HG02798 (cell line): ENCODE data around the gene SMARCAL1.
"Not testable (repeated sequence)": the region's sequence is repeated elsewhere in the genome, so short reads cannot be mapped to it uniquely, and the experiment has no call there.

Experiments
- ATAC-seq: cut with Tn5 transposase; IDR thresholded peaks from one replicate; pipeline ENCODE4 v1.9.1; 2021; ENCODE audit warnings: mild to moderate bottlenecking; ENCODE audit not compliant: unreplicated experiment, poor library complexity

SMARCAL1 gene

DNA sequence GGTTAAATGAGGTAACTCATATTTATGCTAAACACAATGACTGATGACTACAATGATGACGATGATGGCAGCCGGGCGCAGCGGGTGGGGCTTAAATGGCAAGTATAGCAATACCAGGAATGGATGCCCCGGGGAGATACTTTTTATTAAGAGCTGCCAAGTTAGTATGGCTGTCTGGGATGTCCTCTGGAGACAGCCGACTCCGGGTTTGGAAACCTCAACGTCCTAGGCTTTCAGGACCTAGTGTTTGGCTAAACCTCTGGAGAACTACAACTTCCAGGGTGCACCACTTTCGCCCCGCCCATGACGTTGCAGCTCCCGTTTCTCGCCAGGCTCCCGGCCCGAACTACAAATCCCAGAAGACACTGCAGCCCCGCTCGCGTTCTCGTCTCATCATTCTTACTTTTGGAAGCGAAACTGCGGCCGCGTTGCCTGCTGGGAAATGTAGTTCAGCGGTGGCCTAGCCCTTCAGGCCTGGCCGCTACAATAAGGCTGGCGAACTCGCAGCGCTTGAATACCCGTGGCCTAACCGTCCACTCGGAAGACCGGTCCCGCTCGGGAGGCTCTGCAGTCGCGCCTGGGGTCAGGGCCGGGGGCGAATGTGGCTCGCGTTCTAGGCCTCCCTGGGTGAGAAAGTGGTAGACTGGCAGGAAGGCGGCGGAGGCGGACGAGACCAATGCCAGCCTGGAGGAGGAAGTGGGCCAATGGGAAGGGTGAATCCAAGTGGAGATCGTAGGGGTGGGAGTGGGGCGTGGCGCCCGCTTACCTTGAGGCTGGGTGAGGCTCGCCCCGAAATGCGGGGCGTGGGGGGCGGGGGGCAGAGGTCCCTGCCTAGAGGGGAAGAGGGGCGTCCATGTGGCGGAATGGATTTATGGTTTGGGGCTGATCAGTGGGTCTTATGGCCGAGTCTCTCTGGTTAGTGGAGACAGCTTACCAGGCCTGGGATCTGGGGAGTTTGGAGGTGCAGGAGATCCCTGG, at the start of gene SMARCAL1:
Gene SMARCAL1 (plus strand): TSS at position 463 of the 978 bp plus-strand sequence. CDS start 2,221 bp downstream, outside the sequence.
- peak; percentile 95 for ATAC-seq

DNA sequence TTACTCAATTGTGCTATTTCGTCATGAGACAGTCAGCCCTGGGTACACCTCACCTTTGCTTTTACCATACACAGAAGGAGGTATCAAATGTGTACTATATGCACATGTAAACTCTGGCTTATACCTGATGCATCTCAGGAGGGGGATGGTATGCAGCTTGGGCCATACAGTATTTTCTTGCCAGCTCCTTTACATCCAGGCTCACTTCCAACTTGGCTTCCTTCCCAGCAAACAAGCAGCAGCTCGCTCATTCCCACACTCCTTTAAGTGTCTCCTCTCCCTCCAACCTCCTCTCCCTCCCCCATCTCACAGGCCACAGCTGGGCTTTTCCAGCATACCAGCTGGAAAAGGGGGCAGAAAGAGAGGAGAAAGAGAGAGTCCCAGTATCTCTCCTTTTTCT, 49.6 kb upstream of the SMARCAL1 start:
- ATAC-seq = no peak

DNA sequence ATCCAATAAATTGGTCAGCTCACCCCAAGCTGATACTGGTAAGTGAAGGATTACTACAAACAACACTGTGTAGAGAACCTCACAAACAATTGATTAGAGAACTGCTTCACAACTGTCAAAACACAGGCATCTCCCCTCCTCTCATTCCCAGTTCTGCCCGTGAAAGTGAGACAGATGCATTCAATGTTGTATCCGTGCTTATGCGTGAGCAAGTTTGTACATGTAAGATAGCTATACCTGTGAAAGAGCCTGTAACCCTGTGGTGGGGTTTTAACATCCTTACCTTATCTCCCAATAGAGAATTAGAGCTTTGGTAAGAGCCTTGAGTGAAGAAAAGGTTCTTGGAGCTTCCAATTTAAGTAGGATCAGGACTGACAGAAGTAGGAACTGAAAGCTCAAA, 49.1 kb upstream of the SMARCAL1 start:
- ATAC-seq = no peak

DNA sequence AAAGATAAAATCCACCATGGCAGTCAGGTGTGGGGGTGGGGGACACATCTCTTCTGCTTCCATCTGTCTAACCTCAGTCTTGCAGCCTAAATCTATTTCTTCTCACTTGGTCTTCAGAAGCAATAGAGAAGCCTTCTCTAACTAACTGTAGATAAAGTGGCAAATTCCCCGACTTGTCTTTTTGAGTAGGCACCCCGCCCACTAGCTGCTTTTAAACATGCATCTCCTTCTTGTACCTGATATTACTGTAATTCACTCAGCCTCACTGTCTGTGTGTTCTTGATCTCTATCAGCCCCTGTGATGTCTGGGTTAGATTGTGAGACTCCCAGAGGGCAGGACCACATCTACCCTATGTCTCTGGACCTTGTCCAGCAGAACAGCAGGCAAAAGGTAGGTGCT, 46.8 kb upstream of the SMARCAL1 start:
- ATAC-seq = no peak

DNA sequence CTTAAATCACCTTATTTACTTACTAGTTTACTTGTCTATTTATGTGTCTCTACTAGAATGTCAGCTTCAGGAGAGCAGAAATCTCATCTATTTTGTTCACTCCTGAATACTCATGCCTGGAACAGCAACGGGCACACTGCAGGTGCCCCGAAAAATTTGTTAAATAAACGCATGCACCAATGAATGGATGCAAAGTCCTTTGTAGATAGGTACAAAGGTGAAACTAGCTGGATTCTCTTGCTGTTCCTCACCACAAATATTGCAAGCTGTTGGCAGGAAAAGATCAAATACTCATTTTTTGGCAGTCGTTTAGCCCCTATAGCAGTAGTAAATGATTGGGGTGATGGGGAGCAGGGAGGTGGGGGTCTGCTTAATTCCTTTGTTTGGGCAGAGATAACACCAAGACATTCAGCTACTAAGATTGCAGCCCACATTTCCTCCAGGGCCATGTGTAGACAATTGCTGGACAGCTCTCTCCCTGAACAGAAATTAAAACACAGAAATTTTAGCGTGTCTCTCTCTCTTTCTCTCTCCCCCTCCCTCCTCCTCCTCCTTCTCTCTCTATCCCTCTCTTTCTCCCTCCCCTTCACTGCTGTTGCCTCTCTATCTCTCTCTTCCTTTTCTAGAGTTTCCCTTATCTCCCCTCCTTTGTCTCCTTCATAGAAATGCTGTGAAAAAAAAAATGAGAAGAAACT, 45.4 kb upstream of the SMARCAL1 start:
- no peak for ATAC-seq

DNA sequence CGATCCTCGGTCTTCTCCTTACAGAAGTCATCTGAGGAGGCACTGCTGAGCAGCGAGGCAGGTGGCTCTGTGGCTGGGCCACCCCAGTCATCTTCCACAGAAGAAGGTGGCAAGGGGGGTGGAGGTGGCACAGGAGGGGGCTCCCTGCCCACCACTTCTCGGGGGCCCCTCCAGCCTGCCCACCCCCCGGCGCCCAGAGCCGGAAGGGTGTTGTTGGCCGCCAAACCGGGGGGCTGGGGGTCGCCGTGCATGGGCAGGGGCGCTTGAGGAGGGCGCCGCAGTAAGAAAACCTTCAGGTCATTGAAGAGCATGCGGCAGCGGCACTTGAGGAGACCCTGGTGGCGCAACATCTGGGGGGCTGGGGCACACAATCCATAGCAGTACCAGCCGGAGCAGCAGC, 42.5 kb upstream of the SMARCAL1 start:
- ATAC-seq = no peak

DNA sequence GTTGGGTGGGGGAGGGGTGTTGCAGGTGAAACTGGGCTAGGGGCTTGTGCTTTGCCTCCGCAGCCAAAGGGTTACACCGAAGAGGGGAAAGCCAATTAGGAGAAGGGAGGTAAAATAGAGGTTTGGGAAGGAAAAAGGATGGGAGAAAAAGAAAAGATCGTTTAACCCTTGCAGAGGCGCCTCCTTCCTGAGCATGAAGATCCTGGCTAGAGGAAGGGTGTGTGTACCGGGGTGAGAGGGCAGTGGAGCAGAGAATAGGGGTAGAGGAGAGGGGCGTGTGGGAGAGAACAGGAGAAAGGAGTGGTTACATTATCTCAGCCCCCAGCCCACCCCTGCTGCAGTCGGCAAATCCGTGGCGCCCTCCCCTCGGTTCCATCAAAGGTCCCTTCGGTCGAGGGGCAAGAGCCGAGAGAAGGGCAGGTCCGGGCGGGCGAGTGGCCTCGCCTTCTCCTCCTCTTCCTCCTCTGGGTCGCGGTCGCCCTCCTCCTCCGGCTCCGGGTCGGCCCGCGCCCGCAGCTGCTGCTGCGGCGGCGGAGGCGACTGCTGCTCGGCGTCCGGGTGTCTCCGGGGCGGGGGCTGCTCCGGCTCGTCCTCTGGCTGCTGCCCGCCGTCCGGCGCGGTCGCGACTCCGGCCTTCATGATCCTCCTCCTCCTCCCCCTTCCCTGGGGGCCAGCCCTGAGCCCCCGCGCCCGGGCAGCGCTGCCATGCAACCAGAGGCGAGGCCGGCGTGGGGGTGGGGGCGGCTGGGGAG, 41.1 kb upstream of the SMARCAL1 start:
- ATAC-seq = no peak

DNA sequence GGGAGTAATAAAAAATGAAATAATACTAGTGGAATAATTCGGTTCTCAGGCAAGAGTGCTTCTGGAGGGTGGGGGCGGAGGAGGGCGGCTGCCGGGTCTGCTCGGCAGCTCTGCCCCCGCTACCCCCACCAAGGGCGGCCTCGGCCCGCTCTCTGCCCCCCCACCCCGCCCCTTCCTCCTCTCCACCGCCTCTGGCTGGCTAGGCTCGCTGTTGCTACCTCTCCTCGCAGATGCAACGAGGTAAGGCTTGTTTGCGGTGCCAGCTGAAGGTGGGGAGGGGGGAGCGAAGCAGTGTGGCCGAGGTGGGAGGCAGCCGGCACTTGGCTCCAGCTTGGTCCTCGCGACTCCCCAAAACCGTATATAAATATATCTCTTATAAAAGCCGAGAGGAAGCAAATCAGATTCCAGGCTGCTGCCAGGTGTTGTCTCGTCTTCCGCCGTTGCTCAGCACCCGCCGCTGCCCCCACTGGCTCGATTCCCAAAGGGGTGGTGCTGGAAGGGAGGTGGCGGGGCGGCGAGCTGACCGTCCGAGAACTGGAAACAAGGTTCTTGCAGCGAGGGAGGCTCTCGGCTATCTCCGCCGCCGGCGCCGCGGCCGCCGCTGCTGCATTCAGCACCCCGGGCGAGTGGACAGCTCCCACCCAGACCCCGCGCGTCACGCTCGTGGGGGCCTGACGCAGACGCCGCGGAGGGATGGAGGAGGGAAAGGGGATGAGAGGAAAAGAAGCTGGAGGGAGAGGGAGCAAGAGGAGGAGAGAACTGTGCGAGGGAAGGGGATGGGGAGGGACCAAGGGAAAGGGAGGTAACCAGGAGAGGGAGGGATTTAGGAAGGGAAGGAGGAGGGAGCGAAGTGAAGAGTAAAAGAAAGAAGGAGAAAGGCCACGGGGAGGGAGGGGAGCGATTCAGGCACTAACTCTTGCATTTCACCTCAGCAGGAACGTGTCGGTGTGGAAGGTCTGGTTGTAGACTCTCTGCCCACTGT, 40.3 kb upstream of the SMARCAL1 start, which contains the start of gene MARCHF4:
Gene MARCHF4 (minus strand): TSS at position 763 of the 982 bp plus-strand sequence. CDS start 2,223 bp downstream, outside the sequence.
- ATAC-seq = no peak

DNA sequence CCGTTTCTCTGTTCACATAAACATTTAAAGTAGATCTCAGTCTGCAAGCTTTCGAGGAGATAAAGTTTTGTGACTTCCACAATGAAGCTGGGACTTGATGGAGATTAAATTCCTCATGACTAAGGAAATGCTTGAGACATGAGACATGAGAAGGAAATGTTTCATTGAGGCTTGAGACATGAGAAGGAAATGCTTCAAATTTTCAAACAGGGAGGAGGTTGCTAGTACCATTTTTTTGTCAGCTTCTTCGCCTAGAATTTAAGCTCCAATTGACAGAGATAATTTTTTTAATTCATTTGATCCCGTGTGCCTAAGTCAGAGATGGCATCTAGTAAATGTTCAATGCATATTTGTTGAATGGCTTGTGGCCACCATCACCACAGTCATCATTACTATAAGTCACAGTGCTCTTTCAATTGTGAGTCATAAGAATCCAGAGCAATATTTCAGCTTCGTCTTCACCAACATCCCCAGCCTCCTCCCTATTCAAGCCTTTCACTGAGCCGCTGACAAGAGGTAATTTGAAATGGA, 39.5 kb upstream of the SMARCAL1 start:
- ATAC-seq = no peak

DNA sequence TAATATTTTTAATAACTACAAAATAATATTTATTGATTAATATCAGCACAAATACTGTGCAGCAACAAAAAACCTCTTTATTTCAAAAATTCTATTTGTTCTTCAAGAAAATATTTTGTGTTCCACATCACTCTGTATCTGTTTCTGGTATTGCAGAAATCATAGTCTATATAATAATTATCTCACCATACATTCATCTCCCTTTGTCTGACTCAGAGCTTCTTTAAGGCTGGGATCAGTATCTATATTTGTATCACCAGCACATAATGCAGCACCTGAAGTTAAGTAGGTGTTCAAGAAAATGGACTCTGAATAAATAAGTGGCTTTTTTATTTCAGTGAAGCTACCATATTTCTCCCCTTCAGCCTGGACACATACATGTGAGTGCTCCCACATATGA, 38.4 kb upstream of the SMARCAL1 start:
- ATAC-seq = no peak

DNA sequence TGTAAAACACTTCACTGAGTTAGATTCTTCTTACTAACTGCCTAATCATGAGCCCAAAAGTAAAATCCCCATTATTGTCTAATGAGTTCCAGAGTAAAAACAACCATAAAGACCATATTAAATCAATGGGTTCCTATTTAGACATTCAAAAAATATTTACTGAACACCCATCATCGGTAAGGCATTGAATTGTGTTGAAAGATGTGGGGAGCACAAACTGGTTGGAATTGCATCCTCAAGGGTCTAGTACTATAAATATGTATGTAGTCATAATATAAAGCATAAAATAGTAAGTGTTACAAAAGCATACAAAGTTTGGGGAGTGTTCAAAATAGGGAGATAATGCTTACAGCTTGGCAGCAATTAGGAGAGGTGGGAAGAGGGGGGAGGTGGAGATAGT, 37.0 kb upstream of the SMARCAL1 start:
- ATAC-seq = no peak

DNA sequence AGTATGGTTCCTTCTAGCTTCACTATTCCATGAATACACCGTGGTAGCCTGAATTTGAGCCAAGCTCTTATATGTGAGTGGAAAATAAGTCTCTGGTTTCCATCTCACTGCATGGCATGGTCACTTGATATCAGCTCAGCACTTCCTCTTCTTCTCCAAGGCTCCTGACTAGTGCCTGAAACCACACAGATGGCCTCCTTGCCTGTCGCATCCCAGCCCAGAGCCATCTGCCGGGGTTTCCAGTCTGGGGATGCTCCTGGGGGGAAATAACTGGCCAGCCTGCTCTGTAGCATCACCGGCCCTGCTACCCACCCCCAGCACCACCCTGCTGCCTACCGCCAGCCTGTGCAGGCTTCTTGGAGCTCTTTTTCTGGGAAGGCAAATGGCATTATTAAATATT, 32.3 kb upstream of the SMARCAL1 start:
- ATAC-seq = no peak

DNA sequence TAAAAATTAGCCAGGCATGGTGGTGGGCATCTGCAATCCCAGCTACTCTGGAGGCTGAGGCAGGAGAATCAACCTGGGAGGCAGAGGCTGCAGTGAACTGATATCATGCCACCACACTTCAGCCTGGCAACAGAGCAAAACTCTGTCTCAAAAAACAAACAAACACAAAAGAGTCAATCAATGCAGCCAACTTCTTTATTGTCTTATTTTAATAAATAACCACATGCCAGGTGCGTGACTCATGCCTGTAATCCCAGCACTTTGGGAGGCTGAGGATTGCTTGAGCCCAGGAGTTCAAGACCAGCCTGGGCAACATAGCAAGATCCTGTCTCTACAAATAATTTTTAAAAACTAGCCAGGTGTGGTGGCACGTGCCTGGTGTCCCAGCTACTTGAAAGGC, 27.9 kb upstream of the SMARCAL1 start:
- not testable (repeated sequence) for ATAC-seq

DNA sequence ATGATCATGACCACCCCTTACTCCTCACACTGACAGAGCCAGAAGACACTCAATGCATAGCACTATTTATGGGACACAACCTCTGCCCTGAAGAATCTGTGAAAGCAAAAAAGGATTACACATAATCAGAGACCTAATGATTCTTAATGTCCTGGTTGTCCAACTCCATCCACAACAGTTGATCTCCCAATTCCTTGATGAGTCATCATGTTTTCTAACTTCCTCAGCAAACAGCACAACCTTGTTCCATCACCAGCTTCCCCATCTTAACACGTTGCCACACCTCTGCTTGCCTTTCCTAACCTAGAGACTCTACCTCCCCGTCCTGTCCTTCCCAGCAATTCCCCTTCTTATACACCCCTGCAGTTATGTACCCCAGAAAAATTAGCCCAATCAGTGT, 26.8 kb upstream of the SMARCAL1 start:
- ATAC-seq = no peak

DNA sequence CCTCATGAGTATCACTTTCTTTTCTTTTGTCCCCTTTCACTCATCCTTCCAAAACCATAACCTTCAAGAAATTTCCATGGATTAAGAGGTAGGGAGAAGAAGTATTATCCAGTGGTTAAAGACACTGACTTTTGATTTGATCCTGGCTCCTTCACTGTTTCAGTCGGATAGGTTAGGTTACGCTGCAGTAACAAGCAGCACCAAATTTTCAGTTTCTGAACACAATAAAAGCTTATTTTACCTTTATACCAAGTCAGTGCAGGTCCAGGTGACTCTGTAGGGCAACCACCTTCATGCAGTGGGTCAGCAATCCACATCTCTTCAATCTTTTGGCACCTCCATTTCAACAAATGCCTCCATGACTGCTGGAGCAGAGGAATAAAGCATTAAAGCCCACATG, 25.0 kb upstream of the SMARCAL1 start:
- ATAC-seq = no peak

DNA sequence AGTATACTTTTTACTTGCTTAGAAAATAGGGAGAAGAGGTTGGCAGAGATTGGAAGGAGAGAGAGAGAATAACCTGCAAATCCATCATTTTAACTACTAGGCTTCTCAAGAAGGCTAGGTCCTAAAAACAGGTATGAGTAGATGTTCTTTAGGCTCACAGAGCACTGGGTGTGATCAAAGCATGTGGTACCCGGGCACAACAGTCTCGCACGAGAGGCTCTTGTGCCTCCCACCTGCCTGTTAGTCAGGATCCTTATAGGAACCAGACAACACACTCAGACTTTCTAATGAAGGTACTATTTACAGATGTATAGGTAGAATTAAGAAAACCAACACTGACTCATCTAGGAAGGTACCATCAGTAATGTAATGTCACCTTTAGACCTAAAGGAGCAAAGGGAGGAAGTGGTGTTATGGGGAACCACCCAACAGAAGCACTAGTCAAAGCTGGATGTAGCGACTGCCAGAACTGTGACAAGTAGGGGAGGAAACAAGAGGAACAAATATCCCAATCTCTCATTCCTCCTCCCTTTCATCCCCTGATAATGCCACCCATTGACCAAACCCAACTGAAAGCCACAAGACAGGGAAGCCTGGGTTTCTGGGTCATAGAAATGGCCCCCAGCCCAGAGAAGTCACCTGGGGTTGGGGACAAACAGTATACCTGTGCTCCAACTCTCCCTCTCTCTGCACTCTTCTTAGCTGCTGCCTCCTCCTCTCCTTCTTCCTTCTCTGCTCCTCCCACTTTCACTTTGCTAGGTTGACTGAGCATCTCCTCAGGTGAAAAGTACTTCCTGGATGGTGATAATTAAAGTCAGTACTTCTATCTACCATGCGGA, 24.0 kb upstream of the SMARCAL1 start:
- ATAC-seq = peak; percentile 69

DNA sequence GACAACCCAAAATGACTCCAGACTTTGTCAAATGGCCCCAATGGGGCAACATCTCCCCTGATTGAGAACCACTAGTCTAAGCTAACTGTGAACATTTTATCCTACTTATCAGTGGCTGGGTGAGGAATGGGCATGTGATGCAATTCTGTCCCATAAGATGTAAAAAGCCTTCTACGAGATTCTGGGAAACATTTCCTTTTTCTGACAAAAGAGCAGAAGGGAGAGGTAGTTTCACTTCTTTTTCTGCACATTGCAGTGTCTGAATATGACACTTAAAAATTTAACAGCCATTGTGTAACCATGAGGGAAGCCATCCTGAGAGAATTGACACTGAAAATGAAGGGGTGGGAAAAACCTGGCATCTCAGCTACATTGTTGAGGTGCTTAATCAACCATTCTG, 22.7 kb upstream of the SMARCAL1 start:
- no peak for ATAC-seq

DNA sequence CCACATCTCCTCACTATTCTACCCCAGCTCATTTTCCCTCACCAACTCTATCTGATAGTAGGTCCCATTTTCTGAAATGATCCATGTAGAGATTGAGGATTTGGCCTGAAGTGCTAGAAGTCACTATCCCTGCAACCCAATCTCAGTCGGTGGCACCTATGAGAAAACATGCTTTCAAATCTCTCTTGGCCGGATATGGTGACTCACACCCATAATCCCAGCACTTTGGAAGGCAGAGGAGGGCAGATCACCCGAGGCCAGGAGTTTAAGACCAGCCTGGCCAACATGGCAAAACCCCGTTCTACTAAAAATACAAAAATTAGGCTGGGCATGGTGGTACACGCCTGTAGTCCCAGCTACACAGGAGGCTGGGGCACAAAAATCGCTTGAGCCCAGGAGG, 20.9 kb upstream of the SMARCAL1 start:
- ATAC-seq = no peak
